Vagina (tissue), 2 donors: ENCODE data around the gene RET.

ENCODE experiments used
- POLR2A ChIP-seq, 2 donors: fragments of 450-650 bp; IDR thresholded peaks; one replicate each; pipeline ENCODE4 v1.6.1; 2017; ENCODE audit warnings: antibody characterized with exemption in 2 of 2, mild to moderate bottlenecking in 2 of 2, moderate library complexity in 2 of 2
- POLR2AphosphoS5 ChIP-seq, 2 donors: sonication (generic); formaldehyde crosslinking; IDR thresholded peaks; one replicate each; pipeline ENCODE4 v1.9.0; 2017; ENCODE audit warnings: antibody characterized with exemption in 2 of 2, mild to moderate bottlenecking in 2 of 2, low read depth in 1 of 2; ENCODE audit not compliant: insufficient read depth in 1 of 2
- TF ChIP-seq, protein P1 (sequence below), 3 experiments: fragments of 450-650 bp in 2 of 3; fragments of 200-600 bp in 1 of 3; sonication (generic) in 1 of 3; IDR thresholded peaks; one replicate each; pipeline ENCODE4 v1.5.1; 2017 to 2019; ENCODE audit warnings: antibody characterized with exemption in 3 of 3, mild to moderate bottlenecking in 2 of 3, moderate library complexity in 2 of 3

- TF ChIP-seq, protein P1, sequence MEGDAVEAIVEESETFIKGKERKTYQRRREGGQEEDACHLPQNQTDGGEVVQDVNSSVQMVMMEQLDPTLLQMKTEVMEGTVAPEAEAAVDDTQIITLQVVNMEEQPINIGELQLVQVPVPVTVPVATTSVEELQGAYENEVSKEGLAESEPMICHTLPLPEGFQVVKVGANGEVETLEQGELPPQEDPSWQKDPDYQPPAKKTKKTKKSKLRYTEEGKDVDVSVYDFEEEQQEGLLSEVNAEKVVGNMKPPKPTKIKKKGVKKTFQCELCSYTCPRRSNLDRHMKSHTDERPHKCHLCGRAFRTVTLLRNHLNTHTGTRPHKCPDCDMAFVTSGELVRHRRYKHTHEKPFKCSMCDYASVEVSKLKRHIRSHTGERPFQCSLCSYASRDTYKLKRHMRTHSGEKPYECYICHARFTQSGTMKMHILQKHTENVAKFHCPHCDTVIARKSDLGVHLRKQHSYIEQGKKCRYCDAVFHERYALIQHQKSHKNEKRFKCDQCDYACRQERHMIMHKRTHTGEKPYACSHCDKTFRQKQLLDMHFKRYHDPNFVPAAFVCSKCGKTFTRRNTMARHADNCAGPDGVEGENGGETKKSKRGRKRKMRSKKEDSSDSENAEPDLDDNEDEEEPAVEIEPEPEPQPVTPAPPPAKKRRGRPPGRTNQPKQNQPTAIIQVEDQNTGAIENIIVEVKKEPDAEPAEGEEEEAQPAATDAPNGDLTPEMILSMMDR (IDR thresholded peaks at IDR 0.05): no peak
- TF ChIP-seq POLR2A (IDR thresholded peaks at IDR 0.05): no peak
- no peak for TF ChIP-seq POLR2AphosphoS5 (IDR thresholded peaks at IDR 0.05; ENCODE audit: insufficient read depth in 1 of 2, low read depth in 1 of 2)
These were observed 23.0 kb upstream of the RET start for GRCh38 chr10:43053825-43054224.
